Measurements from ENCODE around the gene MINDY4.
"Not testable (repeated sequence)": the region's sequence is repeated elsewhere in the genome, so short reads cannot be mapped to it uniquely, and the experiment has no call there.

The MINDY4 gene

GRCh38 chr7:30802812-30803211, 31.6 kb downstream of the MINDY4 start:
- Mint-ChIP-seq H3K9me3 (no peaks in the 10 kb centered on the region), H3K36me3 (ENCODE audit: low read depth) (peaks cover 23% of the 10 kb centered on the region), H3K4me3 (no peak overlapping the region), H3K4me1 (no peaks in the 10 kb centered on the region), H3K27me3 (ENCODE audit: low read depth) (peaks cover 4% of the 10 kb centered on the region), H3K27ac (no peak overlapping the region)
- no peak for TF ChIP-seq CTCF (IDR thresholded peaks at IDR 0.05; ENCODE audit: unreplicated experiment in 3 of 3)

GRCh38 chr7:30804078-30804661, 33.0 kb downstream of the MINDY4 start:
- peaks cover 4% of the 10 kb centered on the region for H3K27me3 Mint-ChIP-seq (ENCODE audit: low read depth)
- H3K9me3 Mint-ChIP-seq: no peaks in the 10 kb centered on the region
- no peaks in the 10 kb centered on the region for H3K4me1 Mint-ChIP-seq
- no peak for TF ChIP-seq CTCF (IDR thresholded peaks at IDR 0.05; ENCODE audit: unreplicated experiment in 3 of 3)
- no peak overlapping the region for H3K4me3 Mint-ChIP-seq
- no peak overlapping the region for H3K27ac Mint-ChIP-seq
- H3K36me3 Mint-ChIP-seq (ENCODE audit: low read depth): peaks cover 32% of the 10 kb centered on the region

- no peak overlapping the region for H3K4me3 Mint-ChIP-seq
- H3K4me1 Mint-ChIP-seq: no peaks in the 10 kb centered on the region
- no peaks in the 10 kb centered on the region for H3K9me3 Mint-ChIP-seq
- H3K36me3 Mint-ChIP-seq (ENCODE audit: low read depth): peaks cover 32% of the 10 kb centered on the region
- peaks cover 4% of the 10 kb centered on the region for H3K27me3 Mint-ChIP-seq (ENCODE audit: low read depth)
- TF ChIP-seq CTCF (IDR thresholded peaks at IDR 0.05; ENCODE audit: unreplicated experiment in 3 of 3): no peak
- H3K27ac Mint-ChIP-seq: no peak overlapping the region
Measured at GRCh38 chr7:30805081-30805691, 34.0 kb downstream of the MINDY4 start.

- Mint-ChIP-seq H3K36me3 (ENCODE audit: low read depth) (peaks cover 32% of the 10 kb centered on the region), H3K9me3 (no peaks in the 10 kb centered on the region), H3K27me3 (ENCODE audit: low read depth) (peaks cover 4% of the 10 kb centered on the region), H3K27ac (no peak overlapping the region), H3K4me3 (no peak overlapping the region), H3K4me1 (no peaks in the 10 kb centered on the region)
- no peak for TF ChIP-seq CTCF (IDR thresholded peaks at IDR 0.05; ENCODE audit: unreplicated experiment in 3 of 3)
Measured at GRCh38 chr7:30805931-30806330, 34.7 kb downstream of the MINDY4 start.

- not testable (repeated sequence) for H3K27me3 Mint-ChIP-seq (ENCODE audit: low read depth); H3K4me1 Mint-ChIP-seq; H3K4me3 Mint-ChIP-seq; H3K9me3 Mint-ChIP-seq; H3K27ac Mint-ChIP-seq
- peaks cover 37% of the 10 kb centered on the region for H3K36me3 Mint-ChIP-seq (ENCODE audit: low read depth)
Measured at GRCh38 chr7:30807477-30807876, 36.3 kb downstream of the MINDY4 start.

GRCh38 chr7:30807941-30808340, 36.7 kb downstream of the MINDY4 start:
- H3K27me3 Mint-ChIP-seq (ENCODE audit: low read depth); H3K27ac Mint-ChIP-seq; H3K4me3 Mint-ChIP-seq; H3K9me3 Mint-ChIP-seq; H3K4me1 Mint-ChIP-seq: not testable (repeated sequence)
- peaks cover 32% of the 10 kb centered on the region for H3K36me3 Mint-ChIP-seq (ENCODE audit: low read depth)

- TF ChIP-seq CTCF (IDR thresholded peaks at IDR 0.05; ENCODE audit: unreplicated experiment in 3 of 3): no peak
- H3K27ac Mint-ChIP-seq: no peak overlapping the region
- H3K4me3 Mint-ChIP-seq: no peak overlapping the region
- H3K36me3 Mint-ChIP-seq (ENCODE audit: low read depth): peaks cover 26% of the 10 kb centered on the region
- no peaks in the 10 kb centered on the region for H3K9me3 Mint-ChIP-seq
- peaks cover 12% of the 10 kb centered on the region for H3K4me1 Mint-ChIP-seq
- H3K27me3 Mint-ChIP-seq (ENCODE audit: low read depth): peaks cover 4% of the 10 kb centered on the region
Measured at GRCh38 chr7:30810986-30811385, 39.8 kb downstream of the MINDY4 start.

Data from nephron (organoid).